Smooth muscle cell (in vitro differentiated cells): ENCODE results near the gene SAT1. TPM values are rescaled to one million over a fixed set of nuclear protein-coding genes. Genes with fewer than 3 reads are reported as not detected.

Experiments used
- DNase-seq: peaks from one replicate; lab custom pipeline; 2025; ENCODE audit not compliant: unreplicated experiment; lab: John Stamatoyannopoulos, UW
- H2AFZ ChIP-seq: fragments of 200-600 bp; sonication (generic); 2 replicates; pipeline ENCODE4 v1.6.0; 2016; ENCODE audit warnings: antibody characterized with exemption, low read depth, mild to moderate bottlenecking
- H3F3A ChIP-seq: fragments of 200-600 bp; sonication (generic); 2 replicates; pipeline ENCODE4 v1.6.0; 2017; ENCODE audit warnings: antibody characterized with exemption, low read depth
- H3K27ac ChIP-seq: fragments of 200-600 bp; sonication (generic); 2 replicates; pipeline ENCODE4 v1.5.1; 2016; ENCODE audit warnings: low read depth, mild to moderate bottlenecking
- H3K27me3 ChIP-seq: fragments of 200-600 bp; sonication (generic); 2 replicates; pipeline ENCODE4 v1.6.1; 2016; ENCODE audit warnings: low read depth, mild to moderate bottlenecking
- H3K36me3 ChIP-seq: fragments of 200-600 bp; sonication (generic); 2 replicates; pipeline ENCODE4 v1.5.1; 2016; ENCODE audit warnings: low read depth
- H3K4me1 ChIP-seq: fragments of 200-600 bp; sonication (generic); 2 replicates; pipeline ENCODE4 v1.5.1; 2016; ENCODE audit warnings: low read depth
- H3K4me2 ChIP-seq: fragments of 200-600 bp; sonication (generic); 2 replicates; pipeline ENCODE4 v1.6.0; 2016; ENCODE audit warnings: mild to moderate bottlenecking
- H3K4me3 ChIP-seq: fragments of 200-600 bp; sonication (generic); 2 replicates; pipeline ENCODE4 v1.5.1; 2016; ENCODE audit warnings: mild to moderate bottlenecking
- H3K79me2 ChIP-seq: fragments of 200-600 bp; sonication (generic); 2 replicates; pipeline ENCODE4 v1.6.0; 2016; ENCODE audit warnings: low read depth, mild to moderate bottlenecking
- H3K9ac ChIP-seq: fragments of 200-600 bp; sonication (generic); 2 replicates; pipeline ENCODE4 v1.6.0; 2016; ENCODE audit warnings: low read depth
- H3K9me3 ChIP-seq: fragments of 200-600 bp; sonication (generic); replicated peaks from 2 replicates; pipeline ENCODE4 v1.5.1; 2016; ENCODE audit warnings: low read depth
- H4K20me1 ChIP-seq: fragments of 200-600 bp; sonication (generic); 2 replicates; pipeline ENCODE4 v1.6.0; 2016; ENCODE audit warnings: low read depth
- CTCF ChIP-seq: fragments of 200-600 bp; sonication (generic); IDR thresholded peaks from 2 replicates; pipeline ENCODE4 v1.5.1; 2017; ENCODE audit warnings: borderline replicate concordance, mild to moderate bottlenecking, antibody characterized with exemption; ENCODE audit not compliant: insufficient read depth, poor library complexity, severe bottlenecking
- WGBS: methylation state at CpG from one replicate; pipeline ENCODE4 v1.1.7; 2016; ENCODE audit warnings: low lambda C conversion rate; 5-methylcytosine and 5-hydroxymethylcytosine counted together
- polyA plus RNA-seq: library from polyadenylated mRNA; unstranded; fragments of >200 nt; fragmentation: Nextera tagmentation; extraction: Ambion mirVana; gene quantifications from 2 replicates; pipeline ENCODE4 v1.2.1, GENCODE V29; 2016
- total RNA-seq: library from RNA; depleted of rRNA; stranded (reverse); fragments of >200 nt; gene quantifications from 2 replicates; pipeline ENCODE4 v1.2.3, GENCODE V29; 2014

The SAT1 gene
- total and polyA plus RNA-seq, 2 experiments from 2014 or later: 399 to 777 TPM

- no peak overlapping the region for H3K4me2 ChIP-seq
- no peaks in the 10 kb centered on the region for H3K27me3 ChIP-seq
- H3K27ac ChIP-seq: no peak overlapping the region
- H3K36me3 ChIP-seq: no peaks in the 10 kb centered on the region
- H3K9me3 ChIP-seq: no peaks in the 10 kb centered on the region
- H3K4me1 ChIP-seq: no peaks in the 10 kb centered on the region
- DNase-seq: no peak
- 87% methylated on average over 3 of the region's 3 CpGs for WGBS
- H3K9ac ChIP-seq: no peak overlapping the region
- H3K4me3 ChIP-seq: no peak overlapping the region
- H3F3A ChIP-seq: no peaks in the 10 kb centered on the region
- TF ChIP-seq CTCF: no peak
- no peak overlapping the region for H2AFZ ChIP-seq
- no peaks in the 10 kb centered on the region for H4K20me1 ChIP-seq
- no peaks in the 10 kb centered on the region for H3K79me2 ChIP-seq
Measured at GRCh38 chrX:23773601-23774175, 9.3 kb upstream of the SAT1 start.

GRCh38 chrX:23776363-23776762, 6.6 kb upstream of the SAT1 start:
- Histone ChIP-seq H3F3A (peaks cover 10% of the 10 kb centered on the region), H3K27ac (no peak overlapping the region), H4K20me1 (no peaks in the 10 kb centered on the region), H3K27me3 (no peaks in the 10 kb centered on the region), H3K79me2 (no peaks in the 10 kb centered on the region), H3K9ac (no peak overlapping the region), H3K4me3 (no peak overlapping the region), H3K36me3 (no peaks in the 10 kb centered on the region), H2AFZ (no peak overlapping the region), H3K4me1 (no peaks in the 10 kb centered on the region), H3K9me3 (no peaks in the 10 kb centered on the region), H3K4me2 (no peak overlapping the region)
- no peak for TF ChIP-seq CTCF
- WGBS: 88% methylated on average over 3 of the region's 3 CpGs
- no peak for DNase-seq

- TF ChIP-seq CTCF: no peak
- peaks cover 6% of the 10 kb centered on the region for H4K20me1 ChIP-seq
- H3K4me3 ChIP-seq: no peak overlapping the region
- no peak for DNase-seq
- peaks cover 5% of the 10 kb centered on the region for H3K4me1 ChIP-seq
- H3K27me3 ChIP-seq: no peaks in the 10 kb centered on the region
- no peak overlapping the region for H3K4me2 ChIP-seq
- WGBS: 31% methylated on average over 4 of the region's 4 CpGs
- H3K79me2 ChIP-seq: peaks cover 1% of the 10 kb centered on the region
- peaks cover 19% of the 10 kb centered on the region for H3F3A ChIP-seq
- H3K27ac ChIP-seq: peak overlapping the region; percentile 84
- no peaks in the 10 kb centered on the region for H3K9me3 ChIP-seq
- no peaks in the 10 kb centered on the region for H3K36me3 ChIP-seq
- H2AFZ ChIP-seq: no peak overlapping the region
- H3K9ac ChIP-seq: peak overlapping the region; percentile 42
Measured at GRCh38 chrX:23779025-23779424, 3.9 kb upstream of the SAT1 start.

GRCh38 chrX:23782455-23782854, 518 bp upstream of the SAT1 start:
- WGBS: 48% methylated on average over 6 of the region's 6 CpGs
- Histone ChIP-seq H3K36me3 (peaks cover 4% of the 10 kb centered on the region), H3K27ac (peak overlapping the region; percentile 98), H4K20me1 (peaks cover 24% of the 10 kb centered on the region), H3K27me3 (no peaks in the 10 kb centered on the region), H3K4me3 (peak overlapping the region; percentile 36), H3K9ac (peak overlapping the region; percentile 87), H3K79me2 (peaks cover 8% of the 10 kb centered on the region), H3K4me1 (peaks cover 5% of the 10 kb centered on the region), H3K9me3 (no peaks in the 10 kb centered on the region), H3K4me2 (peak overlapping the region; percentile 79), H3F3A (peaks cover 19% of the 10 kb centered on the region), H2AFZ (peak overlapping the region; percentile 76)
- DNase-seq: no peak
- no peak for TF ChIP-seq CTCF
